ENCODE measurements around the gene NT5DC2. TPM values are rescaled to one million over a fixed set of nuclear protein-coding genes. Genes with fewer than 3 reads are reported as not detected.
A peak's percentile ranks its signal among the peaks of the same experiment; 100 is the strongest.

The NT5DC2 gene
- total RNA-seq = 10 to 100 TPM; 52.8 to 53.1 TPM

- ChIA-PET CTCF (no interaction called here), POLR2A (no interaction called here)
- peak within 1 kb of the TSS; percentile 80 for H3K4me3 Mint-ChIP-seq
- no peaks in the 10 kb centered on the region for H3K27me3 Mint-ChIP-seq (ENCODE audit: low read depth)
- H3K36me3 Mint-ChIP-seq (ENCODE audit: low read depth) = peaks cover 12% of the 10 kb centered on the region
- ATAC-seq = peak; percentile 50
- H3K27ac Mint-ChIP-seq = peak within 1 kb of the TSS; percentile 68
- H3K9me3 Mint-ChIP-seq (ENCODE audit: insufficient read depth) = no peaks in the 10 kb centered on the region
- H3K4me1 Mint-ChIP-seq (ENCODE audit: low read depth) = peaks cover 44% of the 10 kb centered on the region
- peak; percentile 73 for DNase-seq
Measured at GRCh38 chr3:52533623-52534280, at the start of gene NT5DC2. Gene NT5DC2, minus strand, starts transcription at chr3:52533857. Its CDS starts 120 bp downstream, at chr3:52533737.

- H3K27ac Mint-ChIP-seq = no peak overlapping the region
- no peaks in the 10 kb centered on the region for H3K27me3 Mint-ChIP-seq (ENCODE audit: low read depth)
- peaks cover 54% of the 10 kb centered on the region for H3K36me3 Mint-ChIP-seq (ENCODE audit: low read depth)
- ATAC-seq (no peak), DNase-seq (no peak)
- H3K9me3 Mint-ChIP-seq (ENCODE audit: insufficient read depth) = no peaks in the 10 kb centered on the region
- CTCF ChIA-PET = interaction anchor here (0.6 kb wide), 1 partner anchor 813 kb away, joined by 3 read pairs; no protein-coding TSS in a partner anchor
- H3K4me1 Mint-ChIP-seq (ENCODE audit: low read depth) = no peaks in the 10 kb centered on the region
- POLR2A ChIA-PET = no interaction called here
- H3K4me3 Mint-ChIP-seq = no peak overlapping the region
Measured at GRCh38 chr3:52574056-52574965, 40.7 kb upstream of the NT5DC2 start.

GRCh38 chr3:52572221-52572620, 38.6 kb upstream of the NT5DC2 start:
- no peaks in the 10 kb centered on the region for H3K4me1 Mint-ChIP-seq (ENCODE audit: low read depth)

GRCh38 chr3:52570076-52570475, 36.4 kb upstream of the NT5DC2 start:
- DNase-seq (no peak), ATAC-seq (no peak)
- H3K9me3 Mint-ChIP-seq (ENCODE audit: insufficient read depth) = no peaks in the 10 kb centered on the region
- H3K27me3 Mint-ChIP-seq (ENCODE audit: low read depth) = no peaks in the 10 kb centered on the region
- H3K27ac Mint-ChIP-seq = no peak overlapping the region
- POLR2A ChIA-PET = interaction anchor here (1.2 kb wide), 1 partner anchor 350 kb away, joined by 3 read pairs; no protein-coding TSS in a partner anchor
- H3K4me1 Mint-ChIP-seq (ENCODE audit: low read depth) = no peaks in the 10 kb centered on the region
- peaks cover 34% of the 10 kb centered on the region for H3K36me3 Mint-ChIP-seq (ENCODE audit: low read depth)
- no peak overlapping the region for H3K4me3 Mint-ChIP-seq
- CTCF ChIA-PET = no interaction called here

More at GRCh38 chr3:52572221-52572620, 38.6 kb upstream of the NT5DC2 start:
- Mint-ChIP-seq H3K4me3 (no peak overlapping the region), H3K36me3 (ENCODE audit: low read depth) (peaks cover 41% of the 10 kb centered on the region), H3K27ac (no peak overlapping the region), H3K9me3 (ENCODE audit: insufficient read depth) (no peaks in the 10 kb centered on the region), H3K27me3 (ENCODE audit: low read depth) (no peaks in the 10 kb centered on the region)
- ATAC-seq = no peak
- no peak for DNase-seq
- ChIA-PET CTCF (no interaction called here), POLR2A (no interaction called here)

DNA sequence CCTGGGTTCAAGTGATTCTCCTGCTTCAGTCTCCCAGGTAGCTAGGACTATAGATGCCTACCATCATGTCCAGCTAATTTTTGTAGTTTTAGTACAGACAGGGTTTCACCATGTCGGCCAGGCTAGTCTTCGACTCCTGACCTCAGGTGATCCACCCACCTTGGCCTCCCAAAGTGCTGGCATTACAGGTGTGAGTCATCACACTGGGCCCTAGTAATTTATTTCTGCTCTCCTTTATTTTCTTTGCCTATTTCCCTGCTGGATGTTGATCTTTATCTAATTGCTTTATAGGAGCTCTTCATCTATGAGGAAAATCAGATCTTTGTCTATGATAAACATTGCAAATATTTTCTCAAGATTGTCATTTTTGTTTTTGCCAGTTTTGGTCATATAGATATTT, 34.4 kb upstream of the NT5DC2 start:
- no peak for DNase-seq
- H3K4me1 Mint-ChIP-seq (ENCODE audit: low read depth) = no peaks in the 10 kb centered on the region
- CTCF ChIA-PET = no interaction called here
- no peaks in the 10 kb centered on the region for H3K9me3 Mint-ChIP-seq (ENCODE audit: insufficient read depth)
- H3K27me3 Mint-ChIP-seq (ENCODE audit: low read depth) = no peaks in the 10 kb centered on the region
- peaks cover 30% of the 10 kb centered on the region for H3K36me3 Mint-ChIP-seq (ENCODE audit: low read depth)
- ATAC-seq = no peak
- no peak overlapping the region for H3K27ac Mint-ChIP-seq
- no peak overlapping the region for H3K4me3 Mint-ChIP-seq
- POLR2A ChIA-PET = no interaction called here

DNA sequence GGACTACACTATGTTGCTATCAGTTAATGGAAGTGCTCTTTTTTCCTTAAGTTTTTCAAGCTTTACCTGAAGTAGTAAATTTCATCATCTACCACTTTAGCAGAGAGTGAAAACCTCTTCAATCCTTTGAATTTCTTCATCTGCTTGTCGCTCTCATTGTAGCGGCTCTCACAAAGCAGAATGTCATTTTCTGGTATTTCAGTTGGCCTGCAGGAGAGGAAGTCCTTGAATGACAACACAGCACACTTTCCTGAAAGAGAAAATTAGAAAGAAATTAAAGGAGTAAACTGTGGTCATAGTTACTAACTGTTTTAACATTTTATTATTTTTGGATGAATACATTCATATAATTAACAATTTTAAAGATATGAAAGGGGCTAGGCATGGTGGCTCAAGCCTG, 30.3 kb upstream of the NT5DC2 start:
- DNase-seq = no peak
- Mint-ChIP-seq H3K27ac (no peak overlapping the region), H3K36me3 (ENCODE audit: low read depth) (peaks cover 47% of the 10 kb centered on the region), H3K4me3 (no peak overlapping the region), H3K9me3 (ENCODE audit: insufficient read depth) (no peaks in the 10 kb centered on the region), H3K4me1 (ENCODE audit: low read depth) (no peaks in the 10 kb centered on the region), H3K27me3 (ENCODE audit: low read depth) (no peaks in the 10 kb centered on the region)
- ATAC-seq = no peak
- CTCF ChIA-PET = no interaction called here
- POLR2A ChIA-PET = no interaction called here

DNA sequence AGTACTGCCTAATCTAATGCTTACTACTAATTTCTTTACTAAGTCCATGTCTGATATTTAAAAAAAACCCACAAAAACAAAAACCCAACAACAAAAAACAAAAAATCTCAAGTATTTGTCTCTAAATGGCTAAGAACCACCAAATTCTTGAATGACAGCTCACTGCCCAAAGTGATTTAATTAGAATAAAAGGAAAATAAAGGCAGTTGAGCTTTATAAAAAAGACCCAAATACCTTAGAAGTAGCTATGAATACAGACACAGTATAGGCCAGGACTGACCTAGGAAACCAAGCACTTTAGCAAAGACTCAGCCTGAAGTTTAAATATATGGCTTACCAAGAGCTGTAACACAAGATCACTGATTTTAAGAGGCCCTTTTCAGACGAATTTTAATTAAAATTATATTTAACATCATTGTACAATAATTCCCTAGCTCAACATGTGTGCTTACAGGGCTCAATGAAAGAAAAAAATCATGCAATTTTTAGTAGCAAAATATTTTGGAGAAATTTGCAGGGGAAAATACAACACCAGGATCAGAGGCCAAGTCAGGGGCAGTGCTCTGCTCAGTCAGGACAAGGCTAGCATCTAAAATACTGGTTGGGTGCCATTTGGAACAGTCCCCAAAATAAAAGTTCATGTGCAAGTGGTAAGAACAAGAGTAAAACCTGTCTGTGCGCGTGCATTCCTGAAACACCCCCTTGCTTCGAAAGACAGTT, 27.5 kb upstream of the NT5DC2 start:
- Mint-ChIP-seq H3K4me1 (ENCODE audit: low read depth) (no peaks in the 10 kb centered on the region), H3K27me3 (ENCODE audit: low read depth) (no peaks in the 10 kb centered on the region), H3K36me3 (ENCODE audit: low read depth) (peaks cover 54% of the 10 kb centered on the region), H3K9me3 (ENCODE audit: insufficient read depth) (no peaks in the 10 kb centered on the region), H3K4me3 (no peak overlapping the region), H3K27ac (no peak overlapping the region)
- DNase-seq (no peak), ATAC-seq (no peak)
- ChIA-PET CTCF (no interaction called here), POLR2A (no interaction called here)

DNA sequence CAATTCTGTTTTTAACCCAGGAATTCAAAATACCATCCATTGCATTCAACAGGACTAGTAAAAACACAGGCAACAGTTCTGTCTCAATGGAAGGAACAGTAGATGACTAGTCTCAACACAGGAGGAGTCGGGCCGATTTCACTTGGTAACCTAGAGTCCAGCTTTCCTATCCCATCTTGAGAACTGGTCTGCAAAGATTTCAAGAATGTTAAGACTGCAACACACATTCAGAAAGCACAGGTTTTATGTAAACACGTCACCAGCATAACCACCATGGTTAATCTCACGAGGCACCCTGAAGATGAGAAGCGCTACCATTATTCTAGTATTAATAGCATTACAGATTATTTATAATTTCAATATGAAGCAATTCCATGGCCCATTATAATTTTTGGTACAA, 24.8 kb upstream of the NT5DC2 start:
- ATAC-seq (no peak), DNase-seq (no peak)
- CTCF ChIA-PET = no interaction called here
- H3K9me3 Mint-ChIP-seq (ENCODE audit: insufficient read depth) = no peaks in the 10 kb centered on the region
- POLR2A ChIA-PET = interaction anchor here (0.6 kb wide), 2 partner anchors 14 to 161 kb away, joined by 4 read pairs; no protein-coding TSS in a partner anchor
- H3K4me3 Mint-ChIP-seq = no peak overlapping the region
- no peak overlapping the region for H3K27ac Mint-ChIP-seq
- no peaks in the 10 kb centered on the region for H3K4me1 Mint-ChIP-seq (ENCODE audit: low read depth)
- H3K36me3 Mint-ChIP-seq (ENCODE audit: low read depth) = peaks cover 66% of the 10 kb centered on the region
- no peaks in the 10 kb centered on the region for H3K27me3 Mint-ChIP-seq (ENCODE audit: low read depth)

DNA sequence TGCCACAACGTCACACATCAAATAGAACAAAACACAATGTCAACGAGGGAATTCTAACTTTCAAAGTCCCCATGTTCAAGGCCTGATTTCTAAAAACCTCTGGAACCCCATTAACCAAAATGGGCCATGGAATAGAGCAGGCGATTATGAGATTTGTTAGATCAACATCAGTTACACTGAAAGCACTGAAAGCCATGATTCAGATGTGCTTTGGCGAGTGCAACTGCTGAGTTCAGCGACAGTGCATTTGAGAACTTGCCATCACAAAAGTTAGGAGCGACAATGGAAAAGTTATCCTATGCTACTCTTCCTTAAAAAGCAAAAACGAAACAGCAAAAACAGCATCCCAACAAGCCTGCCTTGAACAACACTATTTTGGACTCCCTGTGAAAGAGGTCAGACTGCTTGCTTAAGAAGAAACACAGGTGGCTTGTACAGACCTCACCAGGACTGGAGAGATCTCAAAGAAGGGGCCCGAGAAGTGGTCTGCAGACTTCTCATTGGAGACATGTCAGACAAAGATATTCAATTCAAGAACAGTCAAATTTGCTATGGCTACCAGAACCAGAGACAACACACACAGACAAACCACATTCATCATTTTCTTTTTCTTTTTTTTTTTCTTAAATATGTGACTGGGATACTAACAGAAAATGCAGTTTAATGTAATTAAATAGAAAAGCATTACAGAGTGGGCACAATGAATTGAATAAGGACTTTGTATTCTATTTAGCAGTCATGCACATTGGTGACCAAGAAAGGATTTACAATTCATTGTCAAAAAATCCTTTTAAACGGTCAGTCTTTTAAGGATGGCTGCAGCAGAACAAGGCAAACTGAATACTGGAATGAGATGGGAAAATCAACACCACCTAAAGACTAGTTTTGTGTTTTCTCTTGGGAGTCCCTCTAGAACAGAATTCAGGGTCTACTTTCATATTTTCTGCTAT, 23.6 kb upstream of the NT5DC2 start:
- ATAC-seq (no peak), DNase-seq (no peak)
- CTCF ChIA-PET = no interaction called here
- Mint-ChIP-seq H3K27ac (no peak overlapping the region), H3K4me3 (no peak overlapping the region), H3K4me1 (ENCODE audit: low read depth) (no peaks in the 10 kb centered on the region), H3K27me3 (ENCODE audit: low read depth) (no peaks in the 10 kb centered on the region), H3K9me3 (ENCODE audit: insufficient read depth) (no peaks in the 10 kb centered on the region), H3K36me3 (ENCODE audit: low read depth) (peaks cover 56% of the 10 kb centered on the region)
- POLR2A ChIA-PET = no interaction called here

DNA sequence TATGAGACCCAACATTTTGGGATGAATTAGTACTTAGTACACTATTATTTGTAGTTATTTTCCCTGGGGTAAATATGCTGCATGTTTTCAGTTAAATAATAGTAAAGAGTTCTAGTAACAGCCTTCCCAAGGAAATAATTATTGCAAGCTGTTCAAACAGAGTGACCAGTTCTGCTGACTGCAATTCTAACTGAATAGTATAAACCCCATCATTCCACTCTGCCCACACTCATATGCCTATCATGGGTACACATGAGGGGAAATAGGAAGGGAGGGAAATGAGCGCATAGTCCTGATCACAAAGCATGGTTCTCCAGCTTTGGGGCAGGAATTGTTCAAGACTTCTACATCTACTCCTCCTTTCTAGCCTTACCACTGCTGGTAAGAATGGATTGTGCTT, 21.4 kb upstream of the NT5DC2 start:
- CTCF ChIA-PET = no interaction called here
- POLR2A ChIA-PET = no interaction called here
- H3K27ac Mint-ChIP-seq = no peak overlapping the region
- H3K27me3 Mint-ChIP-seq (ENCODE audit: low read depth) = no peaks in the 10 kb centered on the region
- ATAC-seq = no peak
- no peaks in the 10 kb centered on the region for H3K4me1 Mint-ChIP-seq (ENCODE audit: low read depth)
- DNase-seq = no peak
- H3K36me3 Mint-ChIP-seq (ENCODE audit: low read depth) = peaks cover 49% of the 10 kb centered on the region
- no peak overlapping the region for H3K4me3 Mint-ChIP-seq
- H3K9me3 Mint-ChIP-seq (ENCODE audit: insufficient read depth) = no peaks in the 10 kb centered on the region

- Mint-ChIP-seq H3K4me1 (ENCODE audit: low read depth) (no peaks in the 10 kb centered on the region), H3K27me3 (ENCODE audit: low read depth) (no peaks in the 10 kb centered on the region), H3K4me3 (no peak overlapping the region), H3K27ac (no peak overlapping the region), H3K9me3 (ENCODE audit: insufficient read depth) (no peaks in the 10 kb centered on the region), H3K36me3 (ENCODE audit: low read depth) (peaks cover 43% of the 10 kb centered on the region)
- ChIA-PET CTCF (no interaction called here), POLR2A (no interaction called here)
- DNase-seq (no peak), ATAC-seq (no peak)
Measured at GRCh38 chr3:52554026-52554755, 20.5 kb upstream of the NT5DC2 start.

All from activated CD8-positive, alpha-beta T cell treated with anti-CD3 and anti-CD28 coated beads, Interleukin-2, amount 10 ng/mL, durations not matched to agents 7 days and 5 days (primary cell).